Activated CD8-positive, alpha-beta memory T cell treated with anti-CD3 and anti-CD28 coated beads, Interleukin-2, amount 50 U/mL, for 24 hours (primary cell): ENCODE data around the gene SPCS2.

Experiments
- DNase-seq: peaks from one replicate; pipeline ENCODE4 v3.0.0-alpha.2; 2020; ENCODE audit errors: extremely low read depth

The SPCS2 gene

GRCh38 chr11:74948898-74949752 lies at the start of gene SPCS2, which contains the start of gene XRRA1:
TSS of gene SPCS2 (plus strand) at chr11:74949266. CDS start at chr11:74949286, 20 bp downstream.
TSS of gene XRRA1 (minus strand) at chr11:74949091. CDS start at chr11:74940878, 8,213 bp downstream.
- peak; percentile 99 for DNase-seq

GRCh38 chr11:74902342-74902741 lies 46.7 kb upstream of the SPCS2 start:
- DNase-seq: no peak

- no peak for DNase-seq
Measured at GRCh38 chr11:74905326-74905725, 43.7 kb upstream of the SPCS2 start.

GRCh38 chr11:74909385-74909784 lies 39.7 kb upstream of the SPCS2 start:
- DNase-seq: no peak

- no peak for DNase-seq
Measured at GRCh38 chr11:74909812-74910211, 39.3 kb upstream of the SPCS2 start.

- no peak for DNase-seq
Measured at GRCh38 chr11:74923125-74923524, 25.9 kb upstream of the SPCS2 start.

- DNase-seq: no peak
Measured at GRCh38 chr11:74925281-74925680, 23.8 kb upstream of the SPCS2 start.

GRCh38 chr11:74926304-74927030 lies 22.6 kb upstream of the SPCS2 start:
- no peak for DNase-seq

- DNase-seq: no peak
Measured at GRCh38 chr11:74927496-74927895, 21.6 kb upstream of the SPCS2 start.

GRCh38 chr11:74929431-74930363 lies 19.4 kb upstream of the SPCS2 start:
- peak; percentile 48 for DNase-seq

GRCh38 chr11:74932169-74932568 lies 16.9 kb upstream of the SPCS2 start:
- DNase-seq: no peak

- no peak for DNase-seq
Measured at GRCh38 chr11:74932797-74933196, 16.3 kb upstream of the SPCS2 start.

- no peak for DNase-seq
Measured at GRCh38 chr11:74933765-74934164, 15.3 kb upstream of the SPCS2 start.

- no peak for DNase-seq
Measured at GRCh38 chr11:74935285-74935684, 13.8 kb upstream of the SPCS2 start.

GRCh38 chr11:74936087-74936486 lies 13.0 kb upstream of the SPCS2 start:
- no peak for DNase-seq

- DNase-seq: no peak
Measured at GRCh38 chr11:74936976-74937375, 12.1 kb upstream of the SPCS2 start.

- DNase-seq: no peak
Measured at GRCh38 chr11:74937696-74938475, 11.2 kb upstream of the SPCS2 start.

GRCh38 chr11:74941492-74941891 lies 7.6 kb upstream of the SPCS2 start:
- no peak for DNase-seq

GRCh38 chr11:74942073-74942759 lies 6.8 kb upstream of the SPCS2 start:
- no peak for DNase-seq

GRCh38 chr11:74948546-74948897 lies 544 bp upstream of the SPCS2 start:
- no peak for DNase-seq

GRCh38 chr11:74949753-74950137 lies 679 bp downstream of the SPCS2 start:
- DNase-seq: no peak
